Midbrain (tissue), 1 donor: ENCODE measurements around the gene KLHL29.
A peak's percentile ranks its signal among the peaks of the same experiment; 100 is the strongest.

Experiments
- DNase-seq: peaks from one replicate; lab custom pipeline; 2025; lab: John Stamatoyannopoulos, UW

The KLHL29 gene

DNA sequence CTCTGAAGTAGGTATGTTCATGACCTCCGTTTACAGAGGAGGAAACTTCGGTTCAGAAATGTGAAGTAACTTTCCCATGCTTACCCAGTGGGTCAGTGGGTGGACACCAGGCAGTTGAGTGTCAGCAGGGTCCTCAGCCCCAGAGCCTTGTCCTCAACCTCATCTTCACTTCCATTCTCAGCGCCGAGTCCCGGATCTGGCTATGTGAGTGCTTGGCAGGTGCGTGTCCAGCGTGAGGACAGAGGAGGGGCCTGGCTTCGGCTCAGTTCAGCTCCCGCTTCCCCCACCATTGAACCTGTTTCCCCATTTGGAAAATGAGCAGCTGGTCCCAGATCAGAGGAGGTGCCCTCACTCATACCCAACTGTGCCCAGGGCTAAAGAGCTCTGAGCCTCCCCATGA, 274.3 kb downstream of the KLHL29 start:
- no peak for DNase-seq

DNA sequence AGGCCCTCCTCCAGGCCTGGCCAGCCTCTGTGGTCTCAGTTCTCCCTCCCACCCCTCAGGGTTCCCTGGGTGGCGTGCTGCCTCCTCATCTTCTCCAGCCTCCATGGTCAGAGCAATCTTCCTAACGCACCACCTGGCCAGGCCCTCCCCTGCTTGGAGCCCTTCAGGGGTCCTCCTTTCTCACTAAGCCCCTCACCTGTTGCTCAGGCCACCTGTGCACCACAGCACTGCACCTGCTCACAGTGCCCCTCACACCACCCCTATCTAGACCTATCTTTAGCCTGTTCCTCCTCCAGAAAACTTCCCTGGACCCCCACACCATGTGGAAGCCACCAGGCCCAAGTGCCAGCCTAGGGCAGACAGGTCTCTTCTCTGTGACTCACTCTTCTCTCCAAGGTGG, 274.8 kb downstream of the KLHL29 start:
- DNase-seq, result no peak

DNA sequence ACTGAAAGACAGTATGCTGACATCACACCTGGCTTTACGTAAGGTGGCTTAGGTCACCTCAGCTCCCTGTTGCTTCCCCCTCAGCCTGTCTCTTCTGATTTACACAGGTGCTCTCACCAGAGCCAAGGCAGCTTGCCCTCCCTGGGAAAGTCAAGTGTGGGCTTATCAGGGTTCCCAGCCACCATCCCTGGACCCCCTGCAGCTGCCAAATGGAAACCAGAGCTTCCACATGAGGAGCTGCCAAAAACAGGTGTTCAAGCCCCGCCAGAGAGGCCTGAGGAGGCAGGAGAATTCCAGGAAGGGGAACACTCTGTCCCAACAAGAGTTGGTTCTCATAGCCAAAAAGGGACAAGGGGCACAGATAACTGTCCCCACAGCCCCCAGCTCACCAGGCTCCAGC, 275.3 kb downstream of the KLHL29 start:
- DNase-seq, result no peak

DNA sequence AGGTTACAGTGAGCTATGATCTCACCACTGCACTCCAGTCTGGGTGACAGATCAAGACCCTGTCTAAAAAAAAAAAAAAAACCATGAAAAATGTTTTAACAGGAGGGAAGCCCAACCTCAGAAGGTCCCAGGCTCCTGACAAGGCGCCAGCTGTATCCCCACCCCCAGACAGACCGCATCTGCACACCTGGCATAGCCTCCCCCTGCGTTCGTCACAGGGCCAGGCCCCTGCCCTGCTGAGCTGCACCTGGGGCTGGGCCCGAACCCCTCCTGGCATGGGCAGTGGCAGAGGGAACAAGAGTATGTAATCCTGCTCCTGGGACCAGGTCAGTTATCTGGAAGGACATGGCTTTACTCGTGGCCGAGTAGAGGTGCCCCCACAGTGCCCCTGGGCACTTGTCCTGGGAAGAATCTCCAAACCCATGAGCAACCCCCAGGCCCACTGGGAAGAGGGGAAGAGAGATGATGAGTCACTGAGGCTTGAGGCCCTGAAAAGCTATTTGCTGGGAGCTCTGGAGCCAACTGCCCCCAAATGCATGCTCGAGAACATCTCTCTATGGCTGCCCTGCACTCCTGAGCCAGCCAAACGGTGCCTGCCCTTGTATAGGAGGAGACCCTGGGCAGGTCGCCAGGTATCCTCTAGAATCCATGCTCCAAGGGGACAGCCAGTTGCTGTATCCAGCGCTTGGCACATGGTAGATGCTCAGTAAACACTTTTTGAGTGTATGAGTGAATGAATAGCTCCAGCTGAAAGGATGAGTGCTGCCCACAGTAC, 276.5 kb downstream of the KLHL29 start:
- no peak for DNase-seq

DNA sequence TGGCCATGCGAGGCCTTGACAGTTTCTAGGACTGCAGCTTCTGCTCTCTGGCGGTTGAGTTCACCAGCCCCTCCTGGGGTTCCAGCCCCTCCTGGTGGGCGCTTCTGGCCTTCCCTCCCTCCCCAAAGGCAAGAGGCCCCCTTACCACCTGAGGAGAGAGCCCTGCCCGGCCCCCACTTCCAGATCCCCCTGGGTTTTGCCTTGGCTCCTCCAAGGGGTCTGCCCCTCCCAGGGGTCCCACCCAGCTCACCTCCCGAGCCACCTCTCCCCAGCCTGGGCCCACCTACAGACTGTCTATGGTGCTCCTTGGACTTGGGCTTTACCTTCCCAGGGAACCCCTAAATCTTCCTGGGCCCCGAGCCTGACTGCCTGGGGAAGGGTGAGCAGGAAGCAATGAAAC, 277.5 kb downstream of the KLHL29 start:
- no peak for DNase-seq

DNA sequence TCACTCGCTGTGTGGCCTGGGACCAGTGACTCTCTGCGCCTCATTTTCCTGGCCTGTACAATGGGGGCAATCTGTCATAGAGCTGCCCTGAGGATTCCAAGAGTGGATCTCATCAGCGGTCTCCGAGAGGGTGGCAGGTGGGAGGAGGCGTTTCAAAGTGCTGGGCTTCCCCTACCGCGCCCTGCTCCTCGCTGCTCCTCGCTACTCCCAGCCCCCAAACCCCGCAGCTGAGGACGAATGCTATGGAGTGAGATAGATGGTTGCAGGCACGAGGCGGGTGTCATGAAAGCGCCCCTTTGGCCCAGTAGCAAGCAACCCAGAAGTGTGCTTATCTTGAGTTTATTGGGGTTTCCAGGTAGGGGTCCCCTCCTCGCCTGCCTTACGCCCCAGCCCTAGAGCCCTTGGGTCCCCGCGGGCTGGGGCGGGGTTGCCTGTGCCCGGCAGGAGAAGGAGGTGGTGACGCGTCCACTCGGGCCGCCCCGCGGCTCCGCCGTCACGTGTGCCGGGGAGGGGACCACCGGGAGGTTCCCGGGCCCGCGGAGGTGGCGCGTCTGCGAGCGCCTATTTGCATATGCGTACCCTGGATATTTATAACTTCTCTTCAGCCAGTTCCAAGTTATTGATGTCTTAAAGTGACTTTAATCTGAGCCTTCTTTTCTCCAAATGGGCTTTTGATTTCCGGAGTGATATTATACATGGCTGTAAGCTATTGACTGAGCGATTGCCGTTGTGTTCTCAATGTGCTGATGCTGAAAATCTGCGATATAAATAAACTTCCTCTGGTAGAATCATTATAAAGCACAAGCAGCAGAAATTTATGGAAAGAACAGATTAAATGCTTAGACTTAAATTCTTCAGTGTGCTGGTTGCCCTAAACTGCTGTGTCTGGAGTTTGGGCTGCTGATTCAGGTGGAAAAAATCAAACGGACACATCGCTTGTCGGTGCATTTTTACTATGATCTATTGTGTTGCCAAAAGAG, 278.3 kb downstream of the KLHL29 start:
- no peak for DNase-seq

DNA sequence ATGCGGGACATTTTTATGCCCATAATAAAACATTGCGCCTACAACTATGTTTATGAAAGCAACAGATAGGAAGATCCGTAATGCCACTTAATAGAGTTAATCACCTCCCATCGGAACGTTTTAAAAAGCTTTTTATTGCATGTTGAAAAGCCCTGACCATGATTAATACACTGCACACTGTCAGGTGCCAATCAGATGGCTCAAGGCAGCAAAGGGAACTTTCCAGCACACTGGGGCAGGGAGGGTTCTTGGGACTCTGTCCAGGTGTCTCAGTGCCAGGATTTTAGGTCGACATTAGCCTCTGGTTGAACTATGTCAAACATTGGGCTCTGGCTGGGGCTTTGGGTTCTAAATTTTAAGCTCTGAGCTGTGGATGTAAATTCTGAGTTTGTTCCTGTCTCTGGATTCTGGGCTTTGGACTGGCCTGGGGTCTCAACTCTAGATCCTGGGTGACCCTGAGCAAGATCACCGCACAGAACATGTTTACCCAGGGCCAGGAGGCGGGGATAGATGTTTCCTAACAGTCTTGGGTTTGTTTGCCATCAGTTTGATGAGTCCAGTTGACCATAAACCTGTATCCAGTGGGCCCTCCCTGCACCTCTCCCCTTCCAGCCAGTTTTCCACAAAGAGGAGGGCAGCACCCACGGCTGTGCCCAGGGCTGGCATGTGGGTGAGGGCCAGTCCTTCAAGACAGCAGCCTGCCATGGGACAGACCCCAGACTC, 279.2 kb downstream of the KLHL29 start:
- no peak for DNase-seq

DNA sequence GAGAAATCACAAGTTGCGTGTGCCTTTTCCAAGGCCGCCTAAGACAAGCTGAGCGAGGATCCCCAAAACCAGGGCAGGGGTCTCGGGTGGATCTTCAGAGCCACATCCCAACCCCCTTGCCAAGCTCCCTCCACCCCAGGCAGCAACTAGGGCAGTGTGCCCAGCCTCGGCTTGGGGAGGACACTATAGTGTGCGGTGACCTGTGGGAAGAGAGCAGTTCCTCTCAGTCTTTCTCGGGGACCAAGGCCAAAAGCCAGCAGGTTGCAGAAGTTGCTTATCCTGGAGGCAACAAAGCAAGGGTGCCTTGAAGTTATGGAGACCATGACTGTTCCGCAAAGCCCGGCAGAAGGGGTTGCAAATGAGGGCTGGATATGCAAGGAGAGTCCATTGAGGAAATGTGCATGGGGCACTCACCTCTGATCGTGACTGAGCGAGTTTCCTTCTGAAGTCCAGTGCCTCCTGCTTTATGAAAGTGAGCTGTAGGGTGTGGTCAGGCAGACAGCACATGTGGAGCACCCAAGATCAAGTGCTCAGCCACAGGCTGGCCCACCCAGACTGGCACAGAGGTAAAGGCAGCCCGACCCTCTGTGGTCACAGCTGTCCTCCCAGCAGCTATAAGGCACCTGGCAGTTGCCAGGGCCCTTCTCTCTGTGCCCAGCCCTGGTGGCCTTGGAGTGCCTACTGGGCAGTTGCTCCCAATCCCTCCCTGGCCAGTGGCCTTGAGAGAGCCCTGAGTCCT, 281.4 kb downstream of the KLHL29 start:
- no peak for DNase-seq

DNA sequence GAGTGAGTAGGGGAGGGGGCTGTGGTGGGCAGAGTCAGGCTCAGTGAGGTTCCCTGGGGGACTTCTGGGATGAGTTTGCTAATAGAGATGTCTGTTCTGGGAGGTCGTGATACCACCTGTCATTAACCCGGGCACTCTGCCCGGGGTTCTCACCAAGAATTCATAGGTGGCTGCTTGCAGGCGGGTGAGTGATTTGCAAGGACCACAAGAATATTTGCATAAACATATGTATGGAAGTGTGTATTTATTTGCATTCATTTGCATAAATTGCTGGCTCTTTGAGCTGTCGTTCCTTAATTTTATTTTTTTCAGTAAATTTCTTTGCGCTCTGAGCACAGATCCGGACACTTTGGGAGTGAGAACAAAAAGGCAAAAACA, 282.0 kb downstream of the KLHL29 start:
- DNase-seq, result no peak

DNA sequence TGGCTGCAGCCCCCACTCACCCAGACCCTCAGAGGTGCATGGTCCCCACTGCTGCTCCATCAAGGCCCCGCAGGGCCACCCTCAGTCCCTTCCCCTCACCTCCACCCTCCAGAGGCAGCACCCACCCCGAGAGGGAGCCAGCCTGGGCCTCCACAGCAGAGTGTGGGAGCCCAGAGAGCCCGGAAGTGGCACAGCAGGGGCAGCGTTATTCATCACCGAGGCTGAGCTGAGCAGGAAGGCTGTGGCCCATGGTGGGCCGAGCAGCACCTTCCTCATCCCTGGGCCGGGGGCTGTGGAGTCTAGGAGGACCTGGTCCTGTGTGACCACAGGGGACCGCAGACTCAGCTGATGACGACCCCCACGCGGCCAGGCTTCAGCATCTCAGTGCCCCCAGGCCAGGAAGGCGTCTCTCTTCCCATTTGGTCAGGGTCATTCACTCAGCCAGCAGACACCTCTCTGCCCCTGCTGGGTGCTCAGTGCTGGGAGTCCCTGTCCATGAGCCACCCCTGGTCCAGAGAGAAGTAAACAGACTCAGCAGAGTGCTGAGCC, 283.9 kb downstream of the KLHL29 start:
- DNase-seq, result no peak

DNA sequence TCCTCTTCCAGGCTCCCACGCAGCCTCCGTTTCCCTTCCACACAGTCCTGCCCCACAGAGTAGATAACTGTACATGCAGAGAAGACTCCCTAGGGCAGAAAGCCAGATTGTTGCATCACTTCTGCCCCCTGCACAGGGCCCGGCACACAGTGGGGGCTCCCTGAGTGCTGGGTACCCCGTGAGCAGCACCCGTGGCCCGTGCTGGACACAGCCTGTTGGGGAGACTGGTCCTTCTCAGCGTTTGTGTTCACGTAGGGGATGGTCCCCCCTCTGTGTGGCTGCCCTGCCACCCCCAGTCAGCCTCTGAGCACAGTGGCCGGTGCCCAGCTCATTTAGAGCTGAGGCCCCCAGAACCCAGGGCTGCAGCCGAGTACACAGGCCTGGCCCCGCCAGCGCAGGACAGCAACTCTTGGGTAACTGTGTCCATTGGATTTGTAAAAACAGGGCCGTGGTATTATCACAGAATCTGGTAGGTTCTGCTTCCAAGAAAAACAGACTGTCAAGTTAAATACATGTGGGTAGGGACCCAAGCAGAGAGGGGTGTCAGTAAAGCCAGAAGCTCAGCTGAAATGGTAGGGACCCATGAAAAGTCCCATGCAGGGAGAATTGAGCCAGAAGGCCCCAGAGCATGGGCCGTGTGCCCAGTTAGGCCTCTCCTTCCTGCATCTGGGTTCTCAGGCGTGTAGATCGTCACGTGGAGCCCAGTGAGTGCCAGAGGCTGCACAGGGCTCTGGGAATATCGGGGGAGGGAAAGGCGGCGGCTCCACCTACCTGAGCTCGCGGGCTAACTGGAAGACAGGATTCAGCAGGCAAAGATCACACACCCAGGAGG, 284.6 kb downstream of the KLHL29 start:
- peak; percentile 8 for DNase-seq

DNA sequence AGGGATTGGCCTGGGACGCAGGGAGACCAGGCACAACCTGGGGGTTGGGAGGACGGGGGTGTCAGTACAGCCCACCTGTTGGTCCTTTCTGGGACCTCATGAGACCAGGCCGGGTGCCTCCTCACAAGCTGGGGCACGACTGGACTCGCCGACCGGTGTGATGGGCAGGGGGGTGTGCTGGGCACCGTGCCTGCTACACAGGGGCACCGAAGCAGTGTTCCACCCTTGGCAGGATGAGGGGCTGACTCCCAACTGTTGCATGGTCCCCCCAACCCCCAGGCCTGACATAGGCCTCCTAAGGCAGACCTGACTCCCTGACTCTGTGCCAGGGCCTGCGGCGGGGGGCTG, 285.2 kb downstream of the KLHL29 start:
- no peak for DNase-seq

DNA sequence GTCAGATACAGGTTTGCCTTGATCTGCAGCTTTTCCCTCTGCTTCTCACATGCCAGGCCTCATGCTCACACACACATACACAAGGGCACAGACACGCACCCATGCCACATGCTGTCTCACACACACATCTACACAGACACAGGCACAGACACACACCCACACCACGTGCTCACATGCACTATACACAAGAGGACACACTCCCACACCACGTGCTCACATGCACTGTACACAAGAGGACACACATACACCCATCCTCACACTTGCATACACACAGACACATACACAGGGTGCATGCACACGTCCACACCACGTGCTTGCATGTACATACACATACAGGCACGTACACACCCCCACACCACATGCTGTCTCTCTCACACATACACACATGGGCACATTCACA, 288.1 kb downstream of the KLHL29 start:
- DNase-seq, result no peak

DNA sequence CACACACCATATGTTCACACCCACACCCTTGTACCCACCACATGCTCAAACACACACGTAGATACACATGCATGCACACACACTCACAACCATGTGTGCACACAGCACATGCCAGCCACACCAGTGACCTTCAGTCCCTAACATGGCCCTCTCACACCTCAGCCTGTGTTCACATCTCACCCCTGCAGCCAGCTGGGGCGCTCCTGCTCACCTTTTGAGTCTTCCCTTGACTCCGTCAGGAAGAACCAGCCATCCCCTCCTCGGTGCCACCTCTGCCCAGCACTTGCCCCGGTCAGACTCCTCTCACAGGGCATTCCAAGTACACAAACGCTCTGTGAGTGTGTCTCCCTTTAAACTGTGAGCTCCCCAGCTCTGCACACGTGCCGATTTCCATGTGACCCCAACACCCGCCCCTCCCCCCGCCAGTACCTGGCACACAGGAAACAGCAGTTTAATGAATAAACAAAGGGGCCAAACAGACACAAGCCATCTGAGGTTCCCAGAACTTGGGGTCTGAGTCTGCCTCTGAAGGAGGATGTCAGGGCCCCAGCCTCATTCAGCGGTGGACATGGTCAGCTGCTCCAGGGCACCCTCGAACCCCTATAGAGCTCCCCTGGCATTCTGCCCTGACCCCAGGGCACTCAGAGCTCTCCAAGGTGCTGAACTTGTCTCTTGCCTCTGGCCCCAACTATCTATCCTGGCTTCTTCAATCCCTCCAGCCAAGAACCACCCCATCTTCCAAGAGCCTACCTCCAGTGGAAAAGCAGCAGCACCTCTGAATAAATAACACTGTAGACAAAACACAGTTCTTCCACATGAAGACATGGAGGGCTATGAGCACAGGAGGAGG, 289.1 kb downstream of the KLHL29 start:
- DNase-seq, result no peak

DNA sequence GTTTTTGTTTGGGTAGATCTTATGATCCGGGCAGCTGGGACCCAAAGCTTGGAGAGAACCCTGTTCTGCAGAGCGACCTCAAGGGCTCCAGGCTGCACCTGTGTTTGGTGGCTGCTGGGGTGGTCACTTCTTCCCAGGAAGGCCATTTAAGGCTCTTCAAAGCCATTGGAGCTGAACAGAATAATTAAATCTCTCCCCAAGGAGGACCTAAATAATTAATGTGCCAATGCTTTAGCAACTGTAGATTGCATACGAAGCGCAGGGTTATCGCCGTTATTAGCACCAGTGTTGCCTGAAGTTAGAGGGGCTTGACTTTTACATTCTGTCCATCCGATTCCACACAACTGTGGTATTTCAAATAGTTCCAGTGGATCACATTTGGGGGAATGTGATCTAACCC, 290.5 kb downstream of the KLHL29 start:
- DNase-seq, result no peak

DNA sequence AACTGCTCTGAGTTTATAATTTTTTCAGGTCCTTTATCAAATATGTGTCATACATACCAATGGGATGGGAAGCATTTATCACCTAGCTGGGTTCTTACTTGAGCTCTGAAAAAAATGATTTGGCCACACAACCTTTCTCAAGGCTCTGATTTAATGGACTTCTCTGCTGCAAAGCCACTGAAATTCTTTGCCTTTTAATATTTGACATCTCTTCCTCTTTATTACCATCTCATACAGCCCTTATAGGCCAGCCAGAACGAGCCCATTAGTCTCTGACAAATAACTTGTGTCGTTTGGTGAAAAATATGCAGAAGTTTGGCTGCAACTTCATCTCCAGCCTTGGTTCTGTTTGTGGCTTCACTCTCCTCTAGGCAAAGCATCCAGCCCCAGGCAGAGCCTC, 292.9 kb downstream of the KLHL29 start:
- DNase-seq, result no peak

DNA sequence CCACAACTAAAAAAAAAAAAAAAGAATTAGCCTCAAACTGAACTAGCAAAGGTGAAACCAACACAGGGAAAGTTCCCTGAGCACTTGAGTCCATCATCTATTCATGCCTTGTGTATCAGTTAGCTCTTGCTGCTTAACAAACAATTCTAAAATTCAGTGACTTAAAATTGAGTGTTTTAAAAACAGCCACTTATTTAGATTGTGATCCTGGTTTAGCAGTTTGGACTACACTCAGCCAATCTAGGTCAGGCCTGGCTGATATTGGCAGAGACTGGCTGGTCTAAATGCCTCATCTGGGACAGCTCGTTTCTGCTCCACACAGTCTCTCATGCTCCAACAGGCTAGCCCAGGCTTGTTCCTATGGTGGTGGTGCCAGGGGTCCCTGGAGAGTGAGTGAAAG, 294.1 kb downstream of the KLHL29 start:
- no peak for DNase-seq

DNA sequence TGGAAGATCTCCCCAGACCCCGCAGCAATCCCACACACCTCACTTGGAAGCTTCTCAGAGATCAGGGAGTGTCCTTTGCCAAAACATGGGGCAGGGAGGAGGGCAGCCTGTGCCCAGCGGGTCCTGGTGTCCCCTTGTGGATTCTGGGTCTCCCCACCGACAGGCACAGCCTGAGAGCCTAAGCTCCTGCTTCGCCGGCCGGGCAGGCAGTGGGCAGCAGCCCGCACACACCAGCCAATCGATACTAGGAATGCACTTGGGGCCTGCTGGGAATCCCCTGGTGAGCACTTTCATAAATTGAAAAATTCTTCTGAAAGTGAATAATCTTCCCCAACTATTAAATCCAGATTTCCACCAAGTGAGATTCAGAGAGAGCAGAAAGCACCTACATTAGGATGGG, 296.0 kb downstream of the KLHL29 start:
- no peak for DNase-seq

DNA sequence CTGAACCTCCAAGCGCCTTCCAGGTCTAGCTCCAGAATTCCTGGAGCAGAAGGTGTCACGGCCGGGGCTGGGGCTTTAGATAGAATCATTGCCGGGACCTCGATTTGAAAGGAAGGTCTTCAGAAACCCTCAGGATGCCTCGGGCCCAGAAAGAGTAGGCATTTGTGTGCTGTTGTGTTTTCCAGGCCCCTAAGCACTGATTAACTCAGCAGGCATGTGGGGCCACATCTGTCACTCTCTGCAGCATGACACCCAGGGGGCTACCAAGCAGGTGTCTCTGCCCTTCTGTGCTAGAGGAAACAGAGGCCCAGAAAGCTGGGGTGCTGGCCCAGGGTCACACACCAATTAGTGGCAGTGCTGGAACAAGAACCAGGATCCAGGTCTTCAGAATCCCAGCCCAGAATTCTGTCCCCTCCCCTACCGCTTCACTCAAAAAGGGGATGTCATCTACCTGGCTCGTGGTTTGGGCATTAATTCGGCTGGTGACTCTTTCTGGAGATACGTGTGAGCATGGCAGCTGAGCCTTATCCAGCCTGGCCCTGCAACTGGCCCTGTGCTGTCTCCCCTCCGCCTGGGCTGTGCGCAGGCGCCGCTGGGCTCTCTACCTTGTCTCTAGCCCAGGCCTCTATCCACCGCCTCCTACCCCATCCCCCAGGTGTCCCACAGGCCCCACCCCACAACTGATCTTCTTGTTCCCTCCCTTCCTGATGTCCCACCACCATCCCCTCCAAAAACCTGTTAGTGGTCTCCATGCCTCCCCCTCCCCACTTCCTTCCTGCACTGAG, 296.6 kb downstream of the KLHL29 start:
- DNase-seq, result no peak
